Measurements from ENCODE around the gene HDAC4. TPM values are rescaled to one million over a fixed set of nuclear protein-coding genes. Genes with fewer than 3 reads are reported as not detected.
A peak's percentile ranks its signal among the peaks of the same experiment; 100 is the strongest.

The HDAC4 gene
- total and polyA plus RNA-seq, 2 experiments from 2014 or later, result 8.1 to 41.8 TPM

GRCh38 chr2:239383036-239383758, 17.6 kb downstream of the HDAC4 start:
- H3K27me3 ChIP-seq (ENCODE audit: insufficient read depth), result no peaks in the 10 kb centered on the region
- H3K4me1 Mint-ChIP-seq, result peaks cover 57% of the 10 kb centered on the region
- no peaks in the 10 kb centered on the region for H3K9me2 ChIP-seq (ENCODE audit: insufficient read depth)
- H4K20me1 ChIP-seq (replicated peaks; ENCODE audit: insufficient read depth), result peaks cover 7% of the 10 kb centered on the region; the same call in 1 of the 2 replicates
- no peak overlapping the region for H3K4me2 ChIP-seq
- no peak for DNase-seq (ENCODE audit: low spot score)
- H3K4me3 ChIP-seq, result no peak overlapping the region
- H3K27ac Mint-ChIP-seq, result 0 out of 2 replicates have a peak overlapping the region, but pooled peaks have one; percentile 74
- H3K36me3 ChIP-seq (ENCODE audit: insufficient read depth), result no peaks in the 10 kb centered on the region
- no peak for TF ChIP-seq CREB1 (CRISPR knock-in tag; IDR thresholded peaks at IDR 0.05; ENCODE audit: low read depth)
- TF ChIP-seq ZNF331 (CRISPR knock-in tag; IDR thresholded peaks at IDR 0.05; ENCODE audit: low read depth), result no peak
- no peak for TF ChIP-seq REST (IDR thresholded peaks at IDR 0.05; ENCODE audit: unreplicated experiment)
- no peak for TF ChIP-seq EZH2 (IDR thresholded peaks at IDR 0.05; ENCODE audit: low read depth, unreplicated experiment)
- TF ChIP-seq STAT1 (IDR thresholded peaks at IDR 0.05; ENCODE audit: unreplicated experiment), result no peak
- TF ChIP-seq, protein P1, sequence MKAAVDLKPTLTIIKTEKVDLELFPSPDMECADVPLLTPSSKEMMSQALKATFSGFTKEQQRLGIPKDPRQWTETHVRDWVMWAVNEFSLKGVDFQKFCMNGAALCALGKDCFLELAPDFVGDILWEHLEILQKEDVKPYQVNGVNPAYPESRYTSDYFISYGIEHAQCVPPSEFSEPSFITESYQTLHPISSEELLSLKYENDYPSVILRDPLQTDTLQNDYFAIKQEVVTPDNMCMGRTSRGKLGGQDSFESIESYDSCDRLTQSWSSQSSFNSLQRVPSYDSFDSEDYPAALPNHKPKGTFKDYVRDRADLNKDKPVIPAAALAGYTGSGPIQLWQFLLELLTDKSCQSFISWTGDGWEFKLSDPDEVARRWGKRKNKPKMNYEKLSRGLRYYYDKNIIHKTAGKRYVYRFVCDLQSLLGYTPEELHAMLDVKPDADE (IDR thresholded peaks at IDR 0.05), result no peak
- TF ChIP-seq, protein P2, sequence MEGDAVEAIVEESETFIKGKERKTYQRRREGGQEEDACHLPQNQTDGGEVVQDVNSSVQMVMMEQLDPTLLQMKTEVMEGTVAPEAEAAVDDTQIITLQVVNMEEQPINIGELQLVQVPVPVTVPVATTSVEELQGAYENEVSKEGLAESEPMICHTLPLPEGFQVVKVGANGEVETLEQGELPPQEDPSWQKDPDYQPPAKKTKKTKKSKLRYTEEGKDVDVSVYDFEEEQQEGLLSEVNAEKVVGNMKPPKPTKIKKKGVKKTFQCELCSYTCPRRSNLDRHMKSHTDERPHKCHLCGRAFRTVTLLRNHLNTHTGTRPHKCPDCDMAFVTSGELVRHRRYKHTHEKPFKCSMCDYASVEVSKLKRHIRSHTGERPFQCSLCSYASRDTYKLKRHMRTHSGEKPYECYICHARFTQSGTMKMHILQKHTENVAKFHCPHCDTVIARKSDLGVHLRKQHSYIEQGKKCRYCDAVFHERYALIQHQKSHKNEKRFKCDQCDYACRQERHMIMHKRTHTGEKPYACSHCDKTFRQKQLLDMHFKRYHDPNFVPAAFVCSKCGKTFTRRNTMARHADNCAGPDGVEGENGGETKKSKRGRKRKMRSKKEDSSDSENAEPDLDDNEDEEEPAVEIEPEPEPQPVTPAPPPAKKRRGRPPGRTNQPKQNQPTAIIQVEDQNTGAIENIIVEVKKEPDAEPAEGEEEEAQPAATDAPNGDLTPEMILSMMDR (conservative IDR thresholded peaks at IDR 0.05; ENCODE audit: low read depth in 2 of 2), result no peak
- TF ChIP-seq ZNF114 (CRISPR knock-in tag; IDR thresholded peaks at IDR 0.05), result no peak
- TF ChIP-seq, protein P3, sequence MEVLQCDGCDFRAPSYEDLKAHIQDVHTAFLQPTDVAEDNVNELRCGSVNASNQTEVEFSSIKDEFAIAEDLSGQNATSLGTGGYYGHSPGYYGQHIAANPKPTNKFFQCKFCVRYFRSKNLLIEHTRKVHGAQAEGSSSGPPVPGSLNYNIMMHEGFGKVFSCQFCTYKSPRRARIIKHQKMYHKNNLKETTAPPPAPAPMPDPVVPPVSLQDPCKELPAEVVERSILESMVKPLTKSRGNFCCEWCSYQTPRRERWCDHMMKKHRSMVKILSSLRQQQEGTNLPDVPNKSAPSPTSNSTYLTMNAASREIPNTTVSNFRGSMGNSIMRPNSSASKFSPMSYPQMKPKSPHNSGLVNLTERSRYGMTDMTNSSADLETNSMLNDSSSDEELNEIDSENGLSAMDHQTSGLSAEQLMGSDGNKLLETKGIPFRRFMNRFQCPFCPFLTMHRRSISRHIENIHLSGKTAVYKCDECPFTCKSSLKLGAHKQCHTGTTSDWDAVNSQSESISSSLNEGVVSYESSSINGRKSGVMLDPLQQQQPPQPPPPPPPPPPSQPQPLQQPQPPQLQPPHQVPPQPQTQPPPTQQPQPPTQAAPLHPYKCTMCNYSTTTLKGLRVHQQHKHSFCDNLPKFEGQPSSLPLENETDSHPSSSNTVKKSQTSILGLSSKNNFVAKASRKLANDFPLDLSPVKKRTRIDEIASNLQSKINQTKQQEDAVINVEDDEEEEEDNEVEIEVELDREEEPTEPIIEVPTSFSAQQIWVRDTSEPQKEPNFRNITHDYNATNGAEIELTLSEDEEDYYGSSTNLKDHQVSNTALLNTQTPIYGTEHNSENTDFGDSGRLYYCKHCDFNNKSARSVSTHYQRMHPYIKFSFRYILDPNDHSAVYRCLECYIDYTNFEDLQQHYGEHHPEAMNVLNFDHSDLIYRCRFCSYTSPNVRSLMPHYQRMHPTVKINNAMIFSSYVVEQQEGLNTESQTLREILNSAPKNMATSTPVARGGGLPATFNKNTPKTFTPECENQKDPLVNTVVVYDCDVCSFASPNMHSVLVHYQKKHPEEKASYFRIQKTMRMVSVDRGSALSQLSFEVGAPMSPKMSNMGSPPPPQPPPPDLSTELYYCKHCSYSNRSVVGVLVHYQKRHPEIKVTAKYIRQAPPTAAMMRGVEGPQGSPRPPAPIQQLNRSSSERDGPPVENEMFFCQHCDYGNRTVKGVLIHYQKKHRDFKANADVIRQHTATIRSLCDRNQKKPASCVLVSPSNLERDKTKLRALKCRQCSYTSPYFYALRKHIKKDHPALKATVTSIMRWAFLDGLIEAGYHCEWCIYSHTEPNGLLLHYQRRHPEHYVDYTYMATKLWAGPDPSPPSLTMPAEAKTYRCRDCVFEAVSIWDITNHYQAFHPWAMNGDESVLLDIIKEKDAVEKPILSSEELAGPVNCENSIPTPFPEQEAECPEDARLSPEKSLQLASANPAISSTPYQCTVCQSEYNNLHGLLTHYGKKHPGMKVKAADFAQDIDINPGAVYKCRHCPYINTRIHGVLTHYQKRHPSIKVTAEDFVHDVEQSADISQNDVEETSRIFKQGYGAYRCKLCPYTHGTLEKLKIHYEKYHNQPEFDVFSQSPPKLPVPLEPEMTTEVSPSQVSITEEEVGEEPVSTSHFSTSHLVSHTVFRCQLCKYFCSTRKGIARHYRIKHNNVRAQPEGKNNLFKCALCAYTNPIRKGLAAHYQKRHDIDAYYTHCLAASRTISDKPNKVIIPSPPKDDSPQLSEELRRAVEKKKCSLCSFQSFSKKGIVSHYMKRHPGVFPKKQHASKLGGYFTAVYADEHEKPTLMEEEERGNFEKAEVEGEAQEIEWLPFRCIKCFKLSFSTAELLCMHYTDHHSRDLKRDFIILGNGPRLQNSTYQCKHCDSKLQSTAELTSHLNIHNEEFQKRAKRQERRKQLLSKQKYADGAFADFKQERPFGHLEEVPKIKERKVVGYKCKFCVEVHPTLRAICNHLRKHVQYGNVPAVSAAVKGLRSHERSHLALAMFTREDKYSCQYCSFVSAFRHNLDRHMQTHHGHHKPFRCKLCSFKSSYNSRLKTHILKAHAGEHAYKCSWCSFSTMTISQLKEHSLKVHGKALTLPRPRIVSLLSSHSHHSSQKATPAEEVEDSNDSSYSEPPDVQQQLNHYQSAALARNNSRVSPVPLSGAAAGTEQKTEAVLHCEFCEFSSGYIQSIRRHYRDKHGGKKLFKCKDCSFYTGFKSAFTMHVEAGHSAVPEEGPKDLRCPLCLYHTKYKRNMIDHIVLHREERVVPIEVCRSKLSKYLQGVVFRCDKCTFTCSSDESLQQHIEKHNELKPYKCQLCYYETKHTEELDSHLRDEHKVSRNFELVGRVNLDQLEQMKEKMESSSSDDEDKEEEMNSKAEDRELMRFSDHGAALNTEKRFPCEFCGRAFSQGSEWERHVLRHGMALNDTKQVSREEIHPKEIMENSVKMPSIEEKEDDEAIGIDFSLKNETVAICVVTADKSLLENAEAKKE (CRISPR knock-in tag; IDR thresholded peaks at IDR 0.05), result no peak
- no peak for TF ChIP-seq EZH2phosphoT487 (IDR thresholded peaks at IDR 0.05; ENCODE audit: unreplicated experiment)
- no peak for TF ChIP-seq POLR2AphosphoS5 (IDR thresholded peaks at IDR 0.05; ENCODE audit: low read depth)
- TF ChIP-seq NANOG (IDR thresholded peaks at IDR 0.05; ENCODE audit: borderline replicate concordance), result no peak
- TF ChIP-seq JUNB (IDR thresholded peaks at IDR 0.05; ENCODE audit: unreplicated experiment), result no peak
- no peak overlapping the region for H3K4me3 Mint-ChIP-seq
- H2AFZ ChIP-seq, result no peak overlapping the region
- peaks cover 32% of the 10 kb centered on the region for H3K4me1 ChIP-seq (ENCODE audit: insufficient read depth)
- no peaks in the 10 kb centered on the region; the same call in 2 of the 3 replicates for H3K9me3 Mint-ChIP-seq
- H3K79me2 ChIP-seq (replicated peaks; ENCODE audit: insufficient read depth), result peaks cover 94% of the 10 kb centered on the region
- no peak for ATAC-seq
- H3F3A ChIP-seq (replicated peaks; ENCODE audit: low read depth), result 0 out of 2 replicates have a peak, but pooled peaks cover 4% of the 10 kb centered on the region
- H3K27me3 Mint-ChIP-seq (ENCODE audit: insufficient read depth, low read depth, poor library complexity), result peaks cover 8% of the 10 kb centered on the region
- H3K27ac ChIP-seq (ENCODE audit: low read depth), result no peak overlapping the region
- H3K36me3 Mint-ChIP-seq (ENCODE audit: low read depth), result peaks cover 13% of the 10 kb centered on the region

Data from GM23338 (cell line).